Loucy (cell line): Measurements from ENCODE around the gene GASK1A.

Source experiments
- H2AFZ ChIP-seq: fragments of 200-600 bp; sonication (generic); 2 replicates; pipeline ENCODE4 v1.6.0; 2016; ENCODE audit warnings: antibody characterized with exemption, mild to moderate bottlenecking, low read length, moderate library complexity
- H3F3A ChIP-seq: fragments of 200-600 bp; 2 replicates; pipeline ENCODE4 v1.6.0; 2016; ENCODE audit warnings: antibody characterized with exemption, low read depth, mild to moderate bottlenecking
- H3K27me3 ChIP-seq: fragments of 200-600 bp; sonication (generic); 2 replicates; pipeline ENCODE4 v1.6.1; 2014; ENCODE audit warnings: low read length, mild to moderate bottlenecking; ENCODE audit not compliant: insufficient read depth, poor library complexity, severe bottlenecking
- H3K36me3 ChIP-seq: fragments of 200-600 bp; sonication (generic); 2 replicates; pipeline ENCODE4 v1.6.1; 2016; ENCODE audit warnings: low read length; ENCODE audit not compliant: insufficient read depth
- H3K4me1 ChIP-seq: fragments of 200-600 bp; sonication (generic); 2 replicates; pipeline ENCODE4 v1.5.1; 2014; ENCODE audit warnings: low read length, mild to moderate bottlenecking; ENCODE audit not compliant: insufficient read depth, poor library complexity, severe bottlenecking
- H3K4me2 ChIP-seq: fragments of 200-600 bp; sonication (generic); 2 replicates; pipeline ENCODE4 v1.6.0; 2014; ENCODE audit warnings: antibody characterized with exemption, low read length, low read depth, mild to moderate bottlenecking; ENCODE audit not compliant: poor library complexity, severe bottlenecking
- H3K4me3 ChIP-seq: fragments of 200-600 bp; sonication (generic); 2 replicates; pipeline ENCODE4 v1.5.1; 2014; ENCODE audit warnings: low read length, mild to moderate bottlenecking, mixed read lengths; ENCODE audit not compliant: poor library complexity, severe bottlenecking
- H3K79me2 ChIP-seq: fragments of 200-600 bp; sonication (generic); 2 replicates; pipeline ENCODE4 v1.6.1; 2014; ENCODE audit warnings: low read length; ENCODE audit not compliant: insufficient read depth
- H3K9ac ChIP-seq: fragments of 200-600 bp; sonication (generic); 2 replicates; pipeline ENCODE4 v1.6.0; 2014; ENCODE audit warnings: mild to moderate bottlenecking, low read depth, low read length, moderate library complexity; ENCODE audit not compliant: poor library complexity, severe bottlenecking
- H3K9me2 ChIP-seq: fragments of 200-600 bp; sonication (generic); replicated peaks from 2 replicates; pipeline ENCODE4 v1.6.1; 2016; ENCODE audit warnings: low read depth, low read length, mixed read lengths
- H3K9me3 ChIP-seq: fragments of 200-600 bp; sonication (generic); 2 replicates; pipeline ENCODE4 v1.6.1; 2014; ENCODE audit warnings: mild to moderate bottlenecking, antibody characterized with exemption, low read length, low read depth; ENCODE audit not compliant: insufficient read depth
- H4K20me1 ChIP-seq: fragments of 200-600 bp; sonication (generic); 2 replicates; pipeline ENCODE4 v1.6.0; 2014; ENCODE audit warnings: antibody characterized with exemption, low read length, mild to moderate bottlenecking; ENCODE audit not compliant: insufficient read depth, poor library complexity, severe bottlenecking
- EZH2phosphoT487 ChIP-seq: fragments of 200-600 bp; IDR thresholded peaks from 2 replicates; pipeline ENCODE4 v1.6.1; 2018; ENCODE audit warnings: antibody characterized with exemption, mild to moderate bottlenecking, moderate library complexity, borderline replicate concordance
- TF ChIP-seq, protein P1 (sequence below): fragments of 200-600 bp; sonication (generic); conservative IDR thresholded peaks from 2 replicates; pipeline ENCODE4 v1.5.1; 2014; ENCODE audit warnings: mild to moderate bottlenecking, antibody characterized with exemption, low read length

Gene GASK1A

DNA sequence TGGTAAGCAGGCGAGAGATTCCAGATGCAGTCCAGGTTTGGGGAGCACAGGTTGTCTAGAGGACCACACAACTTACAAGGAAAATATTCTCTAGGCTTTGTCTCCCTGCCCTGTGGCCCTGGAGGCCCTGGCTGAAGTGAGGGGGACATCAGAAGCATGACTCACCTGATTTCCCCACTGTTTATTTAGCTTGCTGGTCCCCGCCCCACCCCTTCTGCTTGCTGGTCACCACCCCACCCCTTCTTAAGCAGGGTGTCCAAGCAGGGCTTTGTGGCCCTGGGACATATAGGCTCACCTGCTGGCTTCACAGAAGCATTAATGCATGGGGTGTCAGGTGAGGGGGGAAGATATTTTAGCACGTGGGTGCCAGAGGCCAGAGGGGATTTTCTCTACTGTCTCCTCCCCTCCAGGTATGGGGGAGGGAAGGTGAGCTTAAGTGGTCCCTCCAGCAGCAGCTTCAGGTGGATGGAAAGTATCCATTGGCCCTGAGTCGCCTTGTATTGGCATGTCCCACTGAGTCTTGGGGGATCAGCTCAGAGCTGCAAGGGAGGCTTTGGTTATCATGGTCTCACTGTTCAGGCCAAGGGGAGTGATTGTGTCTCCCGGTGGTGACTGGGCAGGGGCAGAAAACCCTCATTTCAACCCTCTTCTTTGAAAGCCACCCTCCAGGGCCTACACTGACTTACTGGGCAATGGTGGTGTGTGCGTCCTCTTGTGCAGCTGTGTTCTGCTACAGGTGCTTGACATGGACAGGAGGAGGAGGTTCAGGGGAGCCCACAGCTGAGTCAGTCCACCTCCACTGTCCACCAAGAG, 49.8 kb downstream of the GASK1A start:
- no peaks in the 10 kb centered on the region for H3K27me3 ChIP-seq
- H3K4me2 ChIP-seq = no peak overlapping the region
- no peaks in the 10 kb centered on the region for H3K79me2 ChIP-seq
- H2AFZ ChIP-seq = no peak overlapping the region
- H3K9ac ChIP-seq = no peak overlapping the region
- H4K20me1 ChIP-seq = no peaks in the 10 kb centered on the region
- H3K4me3 ChIP-seq = no peak overlapping the region
- H3K9me2 ChIP-seq = no peaks in the 10 kb centered on the region
- peaks cover 6% of the 10 kb centered on the region; the same call in 1 of the 2 replicates for H3F3A ChIP-seq
- no peaks in the 10 kb centered on the region for H3K36me3 ChIP-seq
- H3K4me1 ChIP-seq = peaks cover 16% of the 10 kb centered on the region
- TF ChIP-seq, protein P1, sequence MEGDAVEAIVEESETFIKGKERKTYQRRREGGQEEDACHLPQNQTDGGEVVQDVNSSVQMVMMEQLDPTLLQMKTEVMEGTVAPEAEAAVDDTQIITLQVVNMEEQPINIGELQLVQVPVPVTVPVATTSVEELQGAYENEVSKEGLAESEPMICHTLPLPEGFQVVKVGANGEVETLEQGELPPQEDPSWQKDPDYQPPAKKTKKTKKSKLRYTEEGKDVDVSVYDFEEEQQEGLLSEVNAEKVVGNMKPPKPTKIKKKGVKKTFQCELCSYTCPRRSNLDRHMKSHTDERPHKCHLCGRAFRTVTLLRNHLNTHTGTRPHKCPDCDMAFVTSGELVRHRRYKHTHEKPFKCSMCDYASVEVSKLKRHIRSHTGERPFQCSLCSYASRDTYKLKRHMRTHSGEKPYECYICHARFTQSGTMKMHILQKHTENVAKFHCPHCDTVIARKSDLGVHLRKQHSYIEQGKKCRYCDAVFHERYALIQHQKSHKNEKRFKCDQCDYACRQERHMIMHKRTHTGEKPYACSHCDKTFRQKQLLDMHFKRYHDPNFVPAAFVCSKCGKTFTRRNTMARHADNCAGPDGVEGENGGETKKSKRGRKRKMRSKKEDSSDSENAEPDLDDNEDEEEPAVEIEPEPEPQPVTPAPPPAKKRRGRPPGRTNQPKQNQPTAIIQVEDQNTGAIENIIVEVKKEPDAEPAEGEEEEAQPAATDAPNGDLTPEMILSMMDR = no peak
- no peak for TF ChIP-seq EZH2phosphoT487
- H3K9me3 ChIP-seq = no peaks in the 10 kb centered on the region

DNA sequence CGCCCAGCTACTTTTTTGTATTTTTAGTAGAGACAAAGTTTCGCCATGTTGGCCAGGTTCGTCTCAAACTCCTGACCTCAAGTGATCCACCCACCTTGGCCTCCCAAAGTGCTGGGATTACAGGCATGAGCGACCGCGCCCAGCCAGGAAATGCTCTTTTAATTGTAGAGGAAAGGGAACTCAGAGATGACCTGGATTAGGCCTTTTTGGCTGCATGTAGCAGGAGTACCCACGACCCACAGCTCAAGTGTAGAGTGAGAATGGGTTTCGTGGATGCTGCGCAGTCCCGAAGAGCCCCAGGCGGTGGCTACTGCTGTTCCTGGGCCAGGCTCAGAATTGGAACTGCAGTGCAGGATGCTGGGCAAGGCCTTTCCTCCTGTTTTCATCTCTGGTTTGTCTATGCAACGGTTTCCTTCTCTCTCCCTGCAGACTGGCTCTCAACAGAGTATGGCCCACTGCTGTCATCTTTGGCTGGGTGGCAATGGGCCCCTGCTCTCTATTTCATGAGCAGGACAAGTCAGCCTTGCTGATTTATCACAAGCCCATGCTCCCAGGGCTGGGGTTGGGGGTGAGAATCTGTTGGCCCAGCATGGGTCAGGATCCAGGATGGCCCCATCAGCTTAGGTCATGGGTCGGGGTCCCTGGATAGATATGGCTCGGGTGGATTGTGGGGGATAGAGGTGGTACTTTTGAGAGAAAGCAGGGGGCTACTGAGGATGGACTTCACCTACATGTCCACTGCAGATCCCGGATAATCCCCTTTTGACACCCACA, 51.2 kb downstream of the GASK1A start:
- no peak overlapping the region for H2AFZ ChIP-seq
- peaks cover 3% of the 10 kb centered on the region for H3K4me1 ChIP-seq
- H3F3A ChIP-seq = no peaks in the 10 kb centered on the region
- H3K36me3 ChIP-seq = no peaks in the 10 kb centered on the region
- no peaks in the 10 kb centered on the region for H4K20me1 ChIP-seq
- no peaks in the 10 kb centered on the region for H3K79me2 ChIP-seq
- no peak overlapping the region for H3K9ac ChIP-seq
- TF ChIP-seq EZH2phosphoT487 = no peak
- TF ChIP-seq, protein P1 = no peak
- no peaks in the 10 kb centered on the region for H3K9me2 ChIP-seq
- H3K9me3 ChIP-seq = no peaks in the 10 kb centered on the region
- H3K4me3 ChIP-seq = no peak overlapping the region
- no peaks in the 10 kb centered on the region for H3K27me3 ChIP-seq
- H3K4me2 ChIP-seq = no peak overlapping the region

DNA sequence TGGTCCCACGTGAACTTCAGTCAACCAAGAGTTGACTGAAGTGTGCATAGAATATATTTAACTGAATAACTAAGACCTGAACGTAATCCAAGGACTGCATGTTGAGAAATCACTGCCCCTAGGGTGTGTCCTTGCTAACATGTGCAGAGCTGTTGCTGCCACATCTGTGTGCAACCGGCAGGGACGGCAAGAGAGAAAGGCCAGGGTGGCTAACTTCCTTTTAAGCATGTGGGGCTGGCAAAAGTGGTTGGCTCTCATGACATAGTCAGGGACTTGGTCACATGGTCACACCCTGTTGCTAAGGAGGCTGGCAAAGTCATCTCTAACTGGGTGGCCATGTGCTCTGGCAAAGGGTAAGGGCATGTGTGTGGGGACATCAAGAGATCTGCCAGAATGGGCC, 52.4 kb downstream of the GASK1A start:
- Histone ChIP-seq H3K9me3 (no peaks in the 10 kb centered on the region), H3F3A (no peaks in the 10 kb centered on the region), H4K20me1 (no peaks in the 10 kb centered on the region), H3K36me3 (no peaks in the 10 kb centered on the region), H2AFZ (peak overlapping the region; percentile 46; the same call in 1 of the 2 replicates), H3K79me2 (no peaks in the 10 kb centered on the region), H3K9ac (no peak overlapping the region), H3K4me1 (no peaks in the 10 kb centered on the region), H3K27me3 (no peaks in the 10 kb centered on the region), H3K4me2 (no peak overlapping the region), H3K4me3 (no peak overlapping the region), H3K9me2 (no peaks in the 10 kb centered on the region)
- TF ChIP-seq EZH2phosphoT487 = no peak
- TF ChIP-seq, protein P1 = no peak
